Peyer's patch (tissue), 4 donors: ENCODE measurements around the gene PTGDR2. TPM values are rescaled to one million over a fixed set of nuclear protein-coding genes. Genes with fewer than 3 reads are reported as not detected.

Experiments used
- DNase-seq, 3 donors: peaks; one replicate each; pipeline ENCODE4 v3.0.0-alpha.2; 2017 to 2019
- H3K27ac ChIP-seq, 4 donors: fragments of 200-600 bp; sonication (generic); one replicate each; pipeline ENCODE4 v1.5.1; 2016 to 2019
- H3K27me3 ChIP-seq, 2 donors: fragments of 200-600 bp; sonication (generic); one replicate each; pipeline ENCODE4 v1.5.1; 2019
- H3K36me3 ChIP-seq, 3 donors: fragments of 200-600 bp; sonication (generic); one replicate each; pipeline ENCODE4 v1.5.1; 2016 to 2019
- H3K4me1 ChIP-seq, 4 donors: fragments of 200-600 bp; sonication (generic); one replicate each; pipeline ENCODE4 v1.5.1; 2016 to 2019
- H3K4me3 ChIP-seq, 4 donors: fragments of 200-600 bp; sonication (generic); 1 replicate in 3 of 4; 2 replicates in 1 of 4; pipeline ENCODE4 v1.5.1; 2016 to 2019; ENCODE audit warnings: mild to moderate bottlenecking in 1 of 4
- H3K9me3 ChIP-seq, 4 donors: fragments of 200-600 bp; sonication (generic); one replicate each; pipeline ENCODE4 v1.5.1; 2016 to 2019; ENCODE audit warnings: mild to moderate bottlenecking in 1 of 4
- CTCF ChIP-seq, 6 experiments: fragments of 450-650 bp in 4 of 6; fragments of 200-600 bp in 2 of 6; sonication (generic) in 1 of 6; IDR thresholded peaks; one replicate each; pipeline ENCODE4 v1.5.1; 2017 to 2019; ENCODE audit warnings: antibody characterized with exemption in 6 of 6, mild to moderate bottlenecking in 3 of 6, moderate library complexity in 1 of 6
- POLR2A ChIP-seq, 2 donors: fragments of 450-650 bp; IDR thresholded peaks; one replicate each; pipeline ENCODE4 v1.5.1; 2017; ENCODE audit warnings: antibody characterized with exemption in 2 of 2, mild to moderate bottlenecking in 2 of 2, moderate library complexity in 2 of 2
- total RNA-seq, 4 donors: library from RNA; depleted of rRNA; stranded (reverse); fragments of >200 nt; gene quantifications; one replicate each; pipeline ENCODE4 v1.1.0, GENCODE V29; 2016

The PTGDR2 gene
- total RNA-seq, 4 donors from 2014 or later, result 1.5 to 18.2 (median 2.6) TPM

- no peak for TF ChIP-seq CTCF (IDR thresholded peaks at IDR 0.05)
- no peak for TF ChIP-seq POLR2A (IDR thresholded peaks at IDR 0.05)
- H3K27ac ChIP-seq, result no peak overlapping the region
- no peaks in the 10 kb centered on the region for H3K36me3 ChIP-seq
- H3K9me3 ChIP-seq, result no peaks in the 10 kb centered on the region
- no peak overlapping the region for H3K4me3 ChIP-seq
- H3K4me1 ChIP-seq, result peaks cover 0 to 15% (median 0%) of the 10 kb centered on the region in 4 donors
- peak in 2 of 3 donors; percentile 36 to 40 for DNase-seq
- H3K27me3 ChIP-seq, result no peaks in the 10 kb centered on the region
These were observed 13.7 kb upstream of the PTGDR2 start for GRCh38 chr11:60869451-60869825.

GRCh38 chr11:60868682-60869450, 13.1 kb upstream of the PTGDR2 start:
- no peaks in the 10 kb centered on the region for H3K9me3 ChIP-seq
- H3K36me3 ChIP-seq, result no peaks in the 10 kb centered on the region
- peak in 2 of 3 donors; percentile 24 to 34 for DNase-seq
- no peaks in the 10 kb centered on the region for H3K27me3 ChIP-seq
- H3K4me3 ChIP-seq, result no peak overlapping the region
- H3K4me1 ChIP-seq, result peaks cover 0 to 15% (median 0%) of the 10 kb centered on the region in 4 donors
- H3K27ac ChIP-seq, result no peak overlapping the region
- no peak for TF ChIP-seq CTCF (IDR thresholded peaks at IDR 0.05)
- TF ChIP-seq POLR2A (IDR thresholded peaks at IDR 0.05), result no peak

GRCh38 chr11:60867871-60868681, 12.3 kb upstream of the PTGDR2 start:
- Histone ChIP-seq H3K4me3 (no peak overlapping the region), H3K27me3 (no peaks in the 10 kb centered on the region), H3K36me3 (no peaks in the 10 kb centered on the region), H3K27ac (no peak overlapping the region), H3K9me3 (no peaks in the 10 kb centered on the region), H3K4me1 (peaks cover 0 to 9% (median 0%) of the 10 kb centered on the region in 4 donors)
- TF ChIP-seq POLR2A (IDR thresholded peaks at IDR 0.05) (no peak), CTCF (IDR thresholded peaks at IDR 0.05) (no peak)
- peak in 1 of 3 donors; percentile 20 for DNase-seq

- peak in 2 of 3 donors; percentile 27 to 36 for DNase-seq
- TF ChIP-seq CTCF (IDR thresholded peaks at IDR 0.05), result no peak
- TF ChIP-seq POLR2A (IDR thresholded peaks at IDR 0.05), result no peak
- Histone ChIP-seq H3K27me3 (no peaks in the 10 kb centered on the region), H3K9me3 (no peaks in the 10 kb centered on the region), H3K36me3 (no peaks in the 10 kb centered on the region), H3K27ac (no peak within 1 kb of the TSS), H3K4me1 (peaks cover 0 to 9% (median 0%) of the 10 kb centered on the region in 4 donors), H3K4me3 (no peak within 1 kb of the TSS)
These were observed 11.4 kb upstream of the PTGDR2 start, which contains the start of gene ZP1 for GRCh38 chr11:60866911-60867870. Gene ZP1 (plus strand): TSS chr11:60867542. CDS start chr11:60867562, 20 bp downstream.
